ENCODE results near the gene PLA2G12B.

Gene PLA2G12B

GRCh38 chr10:72890086-72890485, 64.5 kb downstream of the PLA2G12B start:
- no peak overlapping the region for H3K4me3 ChIP-seq (ENCODE audit: low read depth, low read length)
- peaks cover 17% of the 10 kb centered on the region; the same call in 1 of the 2 replicates for H3K4me1 ChIP-seq (ENCODE audit: control insufficient read depth, insufficient read depth, low read length)

GRCh38 chr10:72889391-72889831, 65.2 kb downstream of the PLA2G12B start:
- Histone ChIP-seq H3K9me3 (ENCODE audit: control insufficient read depth, insufficient read depth, low read depth, low read length) (no peaks in the 10 kb centered on the region), H3K9ac (ENCODE audit: low read length) (no peak overlapping the region), H3K4me1 (ENCODE audit: control insufficient read depth, insufficient read depth, low read length) (peaks cover 21% of the 10 kb centered on the region; the same call in 1 of the 2 replicates), H3K36me3 (ENCODE audit: control insufficient read depth, insufficient read depth, low read length) (peaks cover 20% of the 10 kb centered on the region; the same call in 1 of the 2 replicates), H3K27ac (ENCODE audit: low read depth, low read length) (no peak overlapping the region), H3K4me3 (ENCODE audit: low read depth, low read length) (no peak overlapping the region), H3K27me3 (ENCODE audit: control insufficient read depth, insufficient read depth, low read length) (no peaks in the 10 kb centered on the region)

More at GRCh38 chr10:72890086-72890485, 64.5 kb downstream of the PLA2G12B start:
- Histone ChIP-seq H3K9me3 (ENCODE audit: control insufficient read depth, insufficient read depth, low read depth, low read length) (no peaks in the 10 kb centered on the region), H3K9ac (ENCODE audit: low read length) (no peak overlapping the region), H3K27me3 (ENCODE audit: control insufficient read depth, insufficient read depth, low read length) (no peaks in the 10 kb centered on the region), H3K27ac (ENCODE audit: low read depth, low read length) (no peak overlapping the region), H3K36me3 (ENCODE audit: control insufficient read depth, insufficient read depth, low read length) (peaks cover 16% of the 10 kb centered on the region; the same call in 1 of the 2 replicates)

GRCh38 chr10:72888151-72888638, 66.4 kb downstream of the PLA2G12B start:
- Histone ChIP-seq H3K9ac (ENCODE audit: low read length) (no peak overlapping the region), H3K27ac (ENCODE audit: low read depth, low read length) (no peak overlapping the region), H3K4me1 (ENCODE audit: control insufficient read depth, insufficient read depth, low read length) (peaks cover 21% of the 10 kb centered on the region; the same call in 1 of the 2 replicates), H3K4me3 (ENCODE audit: low read depth, low read length) (no peak overlapping the region), H3K36me3 (ENCODE audit: control insufficient read depth, insufficient read depth, low read length) (peaks cover 25% of the 10 kb centered on the region; the same call in 1 of the 2 replicates), H3K27me3 (ENCODE audit: control insufficient read depth, insufficient read depth, low read length) (no peaks in the 10 kb centered on the region), H3K9me3 (ENCODE audit: control insufficient read depth, insufficient read depth, low read depth, low read length) (0 out of 2 replicates have a peak, but pooled peaks cover 3% of the 10 kb centered on the region)

GRCh38 chr10:72887043-72887442, 67.6 kb downstream of the PLA2G12B start:
- H3K9ac ChIP-seq (ENCODE audit: low read length): no peak overlapping the region
- no peaks in the 10 kb centered on the region for H3K27me3 ChIP-seq (ENCODE audit: control insufficient read depth, insufficient read depth, low read length)
- H3K9me3 ChIP-seq (ENCODE audit: control insufficient read depth, insufficient read depth, low read depth, low read length): 0 out of 2 replicates have a peak, but pooled peaks cover 4% of the 10 kb centered on the region
- peaks cover 25% of the 10 kb centered on the region; the same call in 1 of the 2 replicates for H3K36me3 ChIP-seq (ENCODE audit: control insufficient read depth, insufficient read depth, low read length)
- peak overlapping the region; percentile 59; the same call in 1 of the 2 replicates for H3K27ac ChIP-seq (ENCODE audit: low read depth, low read length)
- peaks cover 21% of the 10 kb centered on the region; the same call in 1 of the 2 replicates for H3K4me1 ChIP-seq (ENCODE audit: control insufficient read depth, insufficient read depth, low read length)
- H3K4me3 ChIP-seq (ENCODE audit: low read depth, low read length): 0 out of 2 replicates have a peak overlapping the region, but pooled peaks have one; percentile 18

- peaks cover 27% of the 10 kb centered on the region for H3K36me3 ChIP-seq (ENCODE audit: control insufficient read depth, insufficient read depth, low read length)
- H3K27ac ChIP-seq (ENCODE audit: low read depth, low read length): peak overlapping the region; percentile 59; the same call in 1 of the 2 replicates
- peaks cover 21% of the 10 kb centered on the region; the same call in 1 of the 2 replicates for H3K4me1 ChIP-seq (ENCODE audit: control insufficient read depth, insufficient read depth, low read length)
- H3K9ac ChIP-seq (ENCODE audit: low read length): no peak overlapping the region
- H3K4me3 ChIP-seq (ENCODE audit: low read depth, low read length): no peak overlapping the region
- no peaks in the 10 kb centered on the region for H3K27me3 ChIP-seq (ENCODE audit: control insufficient read depth, insufficient read depth, low read length)
- H3K9me3 ChIP-seq (ENCODE audit: control insufficient read depth, insufficient read depth, low read depth, low read length): peaks cover 5% of the 10 kb centered on the region; the same call in 1 of the 2 replicates
Observed at GRCh38 chr10:72886621-72887020, 68.0 kb downstream of the PLA2G12B start.

- Histone ChIP-seq H3K27me3 (ENCODE audit: control insufficient read depth, insufficient read depth, low read length) (no peaks in the 10 kb centered on the region), H3K27ac (ENCODE audit: low read depth, low read length) (no peak overlapping the region; the same call in 1 of the 2 replicates), H3K9ac (ENCODE audit: low read length) (no peak overlapping the region), H3K4me1 (ENCODE audit: control insufficient read depth, insufficient read depth, low read length) (peaks cover 21% of the 10 kb centered on the region; the same call in 1 of the 2 replicates), H3K4me3 (ENCODE audit: low read depth, low read length) (no peak overlapping the region), H3K36me3 (ENCODE audit: control insufficient read depth, insufficient read depth, low read length) (peaks cover 29% of the 10 kb centered on the region), H3K9me3 (ENCODE audit: control insufficient read depth, insufficient read depth, low read depth, low read length) (peaks cover 6% of the 10 kb centered on the region; the same call in 1 of the 2 replicates)
Observed at GRCh38 chr10:72885953-72886352, 68.7 kb downstream of the PLA2G12B start.

All from HUES6 (cell line).